GM06990 (cell line): ENCODE data around the gene KCNJ3.

Source experiments
- DNase-seq: peaks from one replicate; pipeline ENCODE4 v3.0.0-alpha.2; 2011; ENCODE audit not compliant: insufficient read length; ENCODE audit errors: extremely low read depth
- H3K27me3 ChIP-seq: replicated peaks from 2 replicates; pipeline ENCODE4 v1.6.0; 2011; ENCODE audit warnings: low read length; ENCODE audit not compliant: control insufficient read depth, insufficient read depth
- H3K36me3 ChIP-seq: 2 replicates; pipeline ENCODE4 v1.5.1; 2011; ENCODE audit warnings: low read length; ENCODE audit not compliant: control insufficient read depth, insufficient read depth
- H3K4me3 ChIP-seq: replicated peaks from 2 replicates; pipeline ENCODE4 v1.5.1; 2011; ENCODE audit warnings: low read depth, mild to moderate bottlenecking, control low read depth, low read length
- TF ChIP-seq, protein P1 (sequence below): IDR thresholded peaks from 2 replicates; pipeline ENCODE4 v1.5.1; 2011; ENCODE audit warnings: low read length, control low read depth, mild to moderate bottlenecking, inconsistent platforms; ENCODE audit not compliant: insufficient read depth, poor library complexity, severe bottlenecking

The KCNJ3 gene

DNA sequence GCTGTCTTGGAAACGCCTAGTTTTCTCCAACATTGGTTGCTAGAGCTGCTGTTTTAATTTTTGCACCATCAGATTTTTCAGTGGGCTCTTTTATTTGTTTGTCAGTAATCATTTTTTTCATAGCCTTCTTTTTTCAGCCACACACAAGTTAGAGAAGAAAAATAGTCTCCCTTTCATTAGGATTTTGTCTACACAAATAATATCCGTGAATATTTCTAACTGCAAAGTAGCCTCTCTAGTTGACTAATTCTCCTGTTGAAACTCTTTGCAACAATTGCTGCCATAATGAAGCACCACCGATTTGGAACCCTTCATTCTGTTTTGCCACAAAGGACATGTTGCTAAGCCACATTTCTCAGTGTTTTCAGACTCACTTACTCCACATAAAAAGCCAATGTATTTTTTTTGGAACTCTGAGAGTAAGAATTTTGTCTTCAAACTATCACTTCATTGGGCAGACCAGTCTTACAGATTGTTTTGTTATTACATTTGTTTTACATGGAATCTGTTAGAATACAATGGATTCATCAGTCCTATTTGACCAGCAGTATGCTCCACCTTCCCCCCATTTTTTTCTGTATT is 9.6 kb downstream of the KCNJ3 start:
- no peaks in the 10 kb centered on the region for H3K27me3 ChIP-seq
- DNase-seq: no peak
- H3K36me3 ChIP-seq: no peaks in the 10 kb centered on the region
- no peak overlapping the region for H3K4me3 ChIP-seq
- TF ChIP-seq, protein P1, sequence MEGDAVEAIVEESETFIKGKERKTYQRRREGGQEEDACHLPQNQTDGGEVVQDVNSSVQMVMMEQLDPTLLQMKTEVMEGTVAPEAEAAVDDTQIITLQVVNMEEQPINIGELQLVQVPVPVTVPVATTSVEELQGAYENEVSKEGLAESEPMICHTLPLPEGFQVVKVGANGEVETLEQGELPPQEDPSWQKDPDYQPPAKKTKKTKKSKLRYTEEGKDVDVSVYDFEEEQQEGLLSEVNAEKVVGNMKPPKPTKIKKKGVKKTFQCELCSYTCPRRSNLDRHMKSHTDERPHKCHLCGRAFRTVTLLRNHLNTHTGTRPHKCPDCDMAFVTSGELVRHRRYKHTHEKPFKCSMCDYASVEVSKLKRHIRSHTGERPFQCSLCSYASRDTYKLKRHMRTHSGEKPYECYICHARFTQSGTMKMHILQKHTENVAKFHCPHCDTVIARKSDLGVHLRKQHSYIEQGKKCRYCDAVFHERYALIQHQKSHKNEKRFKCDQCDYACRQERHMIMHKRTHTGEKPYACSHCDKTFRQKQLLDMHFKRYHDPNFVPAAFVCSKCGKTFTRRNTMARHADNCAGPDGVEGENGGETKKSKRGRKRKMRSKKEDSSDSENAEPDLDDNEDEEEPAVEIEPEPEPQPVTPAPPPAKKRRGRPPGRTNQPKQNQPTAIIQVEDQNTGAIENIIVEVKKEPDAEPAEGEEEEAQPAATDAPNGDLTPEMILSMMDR: no peak

DNA sequence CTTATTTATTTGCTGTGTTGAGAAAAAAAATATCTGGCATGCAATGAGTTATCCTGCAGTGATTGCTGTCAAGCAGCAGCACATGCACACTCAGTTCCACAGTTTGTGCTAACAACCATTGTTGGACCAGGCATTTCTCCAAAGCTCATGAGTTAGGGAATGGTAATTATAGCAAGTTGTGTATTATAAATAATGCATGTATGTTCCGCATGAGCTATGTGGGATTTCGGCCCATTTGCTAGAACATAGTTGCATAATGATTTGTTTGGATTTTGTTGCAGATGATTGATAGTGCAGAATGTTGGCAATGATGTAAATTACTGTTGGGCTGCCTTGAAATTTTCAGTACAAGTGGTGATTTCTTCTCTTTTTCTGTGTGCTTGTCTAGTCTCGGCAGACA is 10.7 kb downstream of the KCNJ3 start:
- H3K4me3 ChIP-seq: no peak overlapping the region
- TF ChIP-seq, protein P1: no peak

DNA sequence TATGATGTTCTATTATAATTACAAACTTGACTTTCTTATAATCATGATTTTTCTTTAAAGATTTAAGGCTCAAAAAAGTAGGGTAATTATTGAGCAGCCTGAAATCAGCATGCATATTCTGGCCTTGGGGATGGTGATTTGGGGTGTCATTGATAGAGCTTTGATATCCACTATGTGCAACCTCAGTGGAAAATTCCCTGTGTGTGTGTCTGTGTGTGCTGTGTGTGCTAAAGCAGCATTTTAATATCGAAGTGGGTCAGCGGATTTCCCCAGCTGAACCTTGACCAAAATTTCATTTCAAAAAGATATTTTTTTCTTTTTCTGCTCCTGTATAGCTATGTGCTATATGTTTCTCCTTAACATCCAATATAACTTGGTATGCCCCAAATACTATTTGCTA is 11.6 kb downstream of the KCNJ3 start:
- H3K27me3 ChIP-seq: no peaks in the 10 kb centered on the region
- TF ChIP-seq, protein P1: no peak
- H3K36me3 ChIP-seq: no peaks in the 10 kb centered on the region
- DNase-seq: no peak
- H3K4me3 ChIP-seq: no peak overlapping the region

More for the DNA sequence above, 10.7 kb downstream of the KCNJ3 start:
- no peaks in the 10 kb centered on the region for H3K36me3 ChIP-seq
- no peaks in the 10 kb centered on the region for H3K27me3 ChIP-seq
- no peak for DNase-seq

DNA sequence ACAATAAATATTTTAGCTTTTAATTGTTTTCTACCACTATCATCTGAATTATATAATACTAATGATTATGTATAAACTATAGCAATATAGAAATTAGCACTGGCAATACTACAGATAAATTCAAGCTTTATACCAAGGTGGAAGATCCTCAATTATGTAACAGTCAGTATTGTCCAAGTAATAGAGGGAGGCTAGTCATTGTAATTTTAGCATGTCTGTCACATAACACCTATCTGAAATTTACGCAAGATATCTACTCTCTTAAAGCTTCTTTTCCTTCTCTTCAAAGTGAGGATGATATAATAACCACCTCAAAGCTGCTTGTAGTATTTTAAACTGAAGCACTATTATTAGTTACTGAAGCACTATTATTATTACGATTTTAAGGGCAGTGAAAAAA is 12.2 kb downstream of the KCNJ3 start:
- TF ChIP-seq, protein P1: no peak
- Histone ChIP-seq H3K27me3 (no peaks in the 10 kb centered on the region), H3K36me3 (no peaks in the 10 kb centered on the region), H3K4me3 (no peak overlapping the region)
- no peak for DNase-seq

DNA sequence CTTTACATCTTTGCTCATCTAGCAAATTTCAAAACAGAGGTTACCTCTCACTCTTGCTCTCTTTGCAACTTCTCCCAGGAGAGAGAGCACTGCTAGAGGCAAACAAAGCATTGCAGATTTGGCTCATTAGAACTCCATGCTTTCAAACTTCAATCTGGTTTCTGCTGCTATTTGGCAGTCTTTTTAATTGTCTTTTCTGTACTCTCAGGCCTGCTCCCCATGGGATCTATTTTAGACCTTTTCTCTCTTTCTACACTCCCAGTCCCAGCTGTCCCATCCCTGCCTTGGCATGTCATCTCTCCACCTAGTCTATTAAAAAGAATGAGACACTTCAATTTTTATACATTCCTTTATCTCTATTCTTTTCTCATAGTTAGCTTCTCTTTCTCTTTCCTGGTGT is 15.2 kb downstream of the KCNJ3 start:
- no peak overlapping the region for H3K4me3 ChIP-seq
- no peak for DNase-seq

DNA sequence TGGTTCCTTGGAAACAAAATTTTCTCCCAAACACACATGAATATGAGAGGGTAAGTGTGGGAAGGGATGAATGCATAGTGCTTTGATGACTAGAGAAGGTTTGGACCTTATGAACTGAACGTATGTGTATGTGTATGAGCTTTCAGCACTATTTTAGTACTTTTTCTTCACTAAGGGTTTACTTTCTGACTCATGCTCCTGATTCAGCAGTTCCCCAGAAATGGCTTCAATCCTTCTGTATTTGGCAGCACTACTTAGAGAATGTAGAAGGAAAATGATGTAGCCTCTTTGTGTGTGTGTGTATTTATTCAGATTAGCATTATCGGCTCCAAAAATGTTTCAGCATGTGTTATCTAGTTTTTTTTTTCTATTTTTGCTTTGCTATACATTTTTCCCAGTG is 22.2 kb downstream of the KCNJ3 start:
- Histone ChIP-seq H3K4me3 (no peak overlapping the region), H3K27me3 (no peaks in the 10 kb centered on the region), H3K36me3 (no peaks in the 10 kb centered on the region)
- TF ChIP-seq, protein P1: no peak
- DNase-seq: no peak

More for the DNA sequence above, 15.2 kb downstream of the KCNJ3 start:
- TF ChIP-seq, protein P1: no peak
- H3K27me3 ChIP-seq: no peaks in the 10 kb centered on the region
- no peaks in the 10 kb centered on the region for H3K36me3 ChIP-seq
